HG03575 (cell line): ENCODE data around the gene PET100.
"Not testable (repeated sequence)": the region's sequence is repeated elsewhere in the genome, so short reads cannot be mapped to it uniquely, and the experiment has no call there.

Experiments
- ATAC-seq: cut with Tn5 transposase; IDR thresholded peaks from one replicate; pipeline ENCODE4 v1.9.1; 2021; ENCODE audit not compliant: unreplicated experiment, insufficient number of reproducible peaks, low FRiP score; ENCODE audit errors: extremely low read depth

The PET100 gene

GRCh38 chr19:7628589-7629311 lies 843 bp upstream of the PET100 start:
- ATAC-seq = no peak

GRCh38 chr19:7631577-7631976 lies 2.0 kb downstream of the PET100 start:
- ATAC-seq = no peak

- ATAC-seq = no peak
Observed at GRCh38 chr19:7632340-7633203, 3.0 kb downstream of the PET100 start.

- ATAC-seq = no peak
Observed at GRCh38 chr19:7633698-7634097, 4.1 kb downstream of the PET100 start, which contains the start of gene PCP2. Gene PCP2 (minus strand): TSS chr19:7633719. CDS start chr19:7633457, 262 bp downstream.

- no peak for ATAC-seq
Observed at GRCh38 chr19:7635670-7636069, 6.1 kb downstream of the PET100 start.

- no peak for ATAC-seq
Observed at GRCh38 chr19:7636317-7636690, 6.7 kb downstream of the PET100 start.

- ATAC-seq = no peak
Observed at GRCh38 chr19:7636691-7637373, 7.2 kb downstream of the PET100 start, which contains the start of gene STXBP2. Gene STXBP2 (plus strand): TSS chr19:7637110. CDS start chr19:7637150, 40 bp downstream.

GRCh38 chr19:7637374-7638256 lies 8.0 kb downstream of the PET100 start:
- no peak for ATAC-seq

GRCh38 chr19:7638802-7639465 lies 9.3 kb downstream of the PET100 start:
- no peak for ATAC-seq

- no peak for ATAC-seq
Observed at GRCh38 chr19:7639863-7640348, 10.3 kb downstream of the PET100 start.

GRCh38 chr19:7640803-7641202 lies 11.2 kb downstream of the PET100 start:
- no peak for ATAC-seq

- ATAC-seq = no peak
Observed at GRCh38 chr19:7641290-7642276, 12.0 kb downstream of the PET100 start.

- no peak for ATAC-seq
Observed at GRCh38 chr19:7642295-7643030, 12.9 kb downstream of the PET100 start.

GRCh38 chr19:7643031-7643415 lies 13.4 kb downstream of the PET100 start:
- ATAC-seq = no peak

GRCh38 chr19:7643629-7644549 lies 14.3 kb downstream of the PET100 start:
- ATAC-seq = not testable (repeated sequence)
